ENCODE results near the gene FSHB.

- no peak for TF ChIP-seq CTCF (IDR thresholded peaks at IDR 0.05; ENCODE audit: low read depth, low read length, missing input control)
- TF ChIP-seq, protein P1, sequence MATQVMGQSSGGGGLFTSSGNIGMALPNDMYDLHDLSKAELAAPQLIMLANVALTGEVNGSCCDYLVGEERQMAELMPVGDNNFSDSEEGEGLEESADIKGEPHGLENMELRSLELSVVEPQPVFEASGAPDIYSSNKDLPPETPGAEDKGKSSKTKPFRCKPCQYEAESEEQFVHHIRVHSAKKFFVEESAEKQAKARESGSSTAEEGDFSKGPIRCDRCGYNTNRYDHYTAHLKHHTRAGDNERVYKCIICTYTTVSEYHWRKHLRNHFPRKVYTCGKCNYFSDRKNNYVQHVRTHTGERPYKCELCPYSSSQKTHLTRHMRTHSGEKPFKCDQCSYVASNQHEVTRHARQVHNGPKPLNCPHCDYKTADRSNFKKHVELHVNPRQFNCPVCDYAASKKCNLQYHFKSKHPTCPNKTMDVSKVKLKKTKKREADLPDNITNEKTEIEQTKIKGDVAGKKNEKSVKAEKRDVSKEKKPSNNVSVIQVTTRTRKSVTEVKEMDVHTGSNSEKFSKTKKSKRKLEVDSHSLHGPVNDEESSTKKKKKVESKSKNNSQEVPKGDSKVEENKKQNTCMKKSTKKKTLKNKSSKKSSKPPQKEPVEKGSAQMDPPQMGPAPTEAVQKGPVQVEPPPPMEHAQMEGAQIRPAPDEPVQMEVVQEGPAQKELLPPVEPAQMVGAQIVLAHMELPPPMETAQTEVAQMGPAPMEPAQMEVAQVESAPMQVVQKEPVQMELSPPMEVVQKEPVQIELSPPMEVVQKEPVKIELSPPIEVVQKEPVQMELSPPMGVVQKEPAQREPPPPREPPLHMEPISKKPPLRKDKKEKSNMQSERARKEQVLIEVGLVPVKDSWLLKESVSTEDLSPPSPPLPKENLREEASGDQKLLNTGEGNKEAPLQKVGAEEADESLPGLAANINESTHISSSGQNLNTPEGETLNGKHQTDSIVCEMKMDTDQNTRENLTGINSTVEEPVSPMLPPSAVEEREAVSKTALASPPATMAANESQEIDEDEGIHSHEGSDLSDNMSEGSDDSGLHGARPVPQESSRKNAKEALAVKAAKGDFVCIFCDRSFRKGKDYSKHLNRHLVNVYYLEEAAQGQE (IDR thresholded peaks at IDR 0.05) = no peak
- TF ChIP-seq MAX (IDR thresholded peaks at IDR 0.05) = no peak
- no peak for TF ChIP-seq FOXA1 (IDR thresholded peaks at IDR 0.05)
- no peak for TF ChIP-seq SP1 (IDR thresholded peaks at IDR 0.05)
These were observed 51.4 kb downstream of the FSHB start for GRCh38 chr11:30282289-30282631.

Data from liver (tissue), 3 donors.